HG02623 (cell line): ENCODE measurements around the gene MAN1A2.
"Not testable (repeated sequence)": the region's sequence is repeated elsewhere in the genome, so short reads cannot be mapped to it uniquely, and the experiment has no call there.

ENCODE experiments used
- ATAC-seq: cut with Tn5 transposase; IDR thresholded peaks from one replicate; pipeline ENCODE4 v1.9.1; 2021; ENCODE audit warnings: moderate library complexity; ENCODE audit not compliant: unreplicated experiment

Gene MAN1A2

GRCh38 chr1:117555806-117556205 is 188.6 kb downstream of the MAN1A2 start:
- no peak for ATAC-seq

- no peak for ATAC-seq
Measured at GRCh38 chr1:117556341-117556740, 189.1 kb downstream of the MAN1A2 start.

- no peak for ATAC-seq
Measured at GRCh38 chr1:117556976-117557375, 189.7 kb downstream of the MAN1A2 start.

- ATAC-seq, result not testable (repeated sequence)
Measured at GRCh38 chr1:117558451-117558850, 191.2 kb downstream of the MAN1A2 start.

GRCh38 chr1:117559139-117559538 is 191.9 kb downstream of the MAN1A2 start:
- no peak for ATAC-seq

GRCh38 chr1:117559985-117560384 is 192.7 kb downstream of the MAN1A2 start:
- ATAC-seq, result no peak

GRCh38 chr1:117561071-117561470 is 193.8 kb downstream of the MAN1A2 start:
- ATAC-seq, result no peak

GRCh38 chr1:117561551-117561950 is 194.3 kb downstream of the MAN1A2 start:
- no peak for ATAC-seq

GRCh38 chr1:117562581-117563491 is 195.6 kb downstream of the MAN1A2 start:
- ATAC-seq, result no peak

GRCh38 chr1:117563492-117563875 is 196.2 kb downstream of the MAN1A2 start:
- ATAC-seq, result no peak

- no peak for ATAC-seq
Measured at GRCh38 chr1:117564227-117565075, 197.2 kb downstream of the MAN1A2 start.

- ATAC-seq, result no peak
Measured at GRCh38 chr1:117565076-117565556, 197.9 kb downstream of the MAN1A2 start.

GRCh38 chr1:117565745-117566455 is 198.7 kb downstream of the MAN1A2 start:
- ATAC-seq, result no peak

- ATAC-seq, result no peak
Measured at GRCh38 chr1:117566556-117566955, 199.3 kb downstream of the MAN1A2 start.

- ATAC-seq, result no peak
Measured at GRCh38 chr1:117567435-117567834, 200.2 kb downstream of the MAN1A2 start.

GRCh38 chr1:117567976-117568375 is 200.7 kb downstream of the MAN1A2 start:
- ATAC-seq, result no peak

GRCh38 chr1:117568999-117569398 is 201.8 kb downstream of the MAN1A2 start:
- no peak for ATAC-seq

GRCh38 chr1:117569856-117570255 is 202.6 kb downstream of the MAN1A2 start:
- ATAC-seq, result no peak

GRCh38 chr1:117570988-117571409 is 203.8 kb downstream of the MAN1A2 start:
- ATAC-seq, result no peak

GRCh38 chr1:117571496-117571895 is 204.2 kb downstream of the MAN1A2 start:
- ATAC-seq, result no peak

GRCh38 chr1:117572546-117572945 is 205.3 kb downstream of the MAN1A2 start:
- no peak for ATAC-seq
